ENCODE measurements around the gene PRICKLE1.

DNA sequence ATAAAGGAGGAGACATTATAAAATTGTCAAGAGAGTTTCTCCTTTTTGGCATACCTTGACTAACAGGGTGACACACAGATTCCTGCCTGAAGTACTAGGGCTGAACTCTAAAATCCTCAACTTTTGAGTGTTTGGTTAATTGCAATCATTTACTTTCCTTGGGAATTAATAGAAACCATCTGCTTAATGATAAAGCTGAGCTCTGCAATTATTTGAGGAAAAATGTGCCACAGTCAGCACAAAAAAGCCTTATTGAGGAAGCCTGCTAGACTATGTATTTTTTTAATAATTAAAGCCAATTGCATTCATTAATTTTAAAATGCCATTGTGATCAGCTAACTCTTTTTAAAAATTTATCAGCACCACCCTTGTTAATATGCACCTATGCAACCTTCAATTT, 38.7 kb downstream of the PRICKLE1 start:
- TF ChIP-seq, protein P1, sequence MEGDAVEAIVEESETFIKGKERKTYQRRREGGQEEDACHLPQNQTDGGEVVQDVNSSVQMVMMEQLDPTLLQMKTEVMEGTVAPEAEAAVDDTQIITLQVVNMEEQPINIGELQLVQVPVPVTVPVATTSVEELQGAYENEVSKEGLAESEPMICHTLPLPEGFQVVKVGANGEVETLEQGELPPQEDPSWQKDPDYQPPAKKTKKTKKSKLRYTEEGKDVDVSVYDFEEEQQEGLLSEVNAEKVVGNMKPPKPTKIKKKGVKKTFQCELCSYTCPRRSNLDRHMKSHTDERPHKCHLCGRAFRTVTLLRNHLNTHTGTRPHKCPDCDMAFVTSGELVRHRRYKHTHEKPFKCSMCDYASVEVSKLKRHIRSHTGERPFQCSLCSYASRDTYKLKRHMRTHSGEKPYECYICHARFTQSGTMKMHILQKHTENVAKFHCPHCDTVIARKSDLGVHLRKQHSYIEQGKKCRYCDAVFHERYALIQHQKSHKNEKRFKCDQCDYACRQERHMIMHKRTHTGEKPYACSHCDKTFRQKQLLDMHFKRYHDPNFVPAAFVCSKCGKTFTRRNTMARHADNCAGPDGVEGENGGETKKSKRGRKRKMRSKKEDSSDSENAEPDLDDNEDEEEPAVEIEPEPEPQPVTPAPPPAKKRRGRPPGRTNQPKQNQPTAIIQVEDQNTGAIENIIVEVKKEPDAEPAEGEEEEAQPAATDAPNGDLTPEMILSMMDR (IDR thresholded peaks at IDR 0.05; ENCODE audit: poor library complexity) = no peak
- TF ChIP-seq EZH2 (IDR thresholded peaks at IDR 0.05; ENCODE audit: borderline replicate concordance) (no peak), EZH2phosphoT487 (IDR thresholded peaks at IDR 0.05; ENCODE audit: low read depth, severe bottlenecking, unreplicated experiment) (no peak)

Measured in hepatocyte (in vitro differentiated cells).